ENCODE measurements around the gene ADAMTS7.
"Not testable (repeated sequence)": the region's sequence is repeated elsewhere in the genome, so short reads cannot be mapped to it uniquely, and the experiment has no call there.

Gene ADAMTS7

GRCh38 chr15:78831229-78832207 is 20.3 kb upstream of the ADAMTS7 start:
- in situ Hi-C loops (cut with MboI; ENCODE audit: low sequenced_read_pairs): no loop called here

GRCh38 chr15:78830514-78831228 is 19.4 kb upstream of the ADAMTS7 start:
- in situ Hi-C loops (cut with MboI; ENCODE audit: low sequenced_read_pairs): no loop called here

- in situ Hi-C loops (cut with MboI; ENCODE audit: low sequenced_read_pairs): no loop called here
Observed at GRCh38 chr15:78828920-78829319, 17.7 kb upstream of the ADAMTS7 start.

GRCh38 chr15:78822514-78822913 is 11.2 kb upstream of the ADAMTS7 start:
- in situ Hi-C loops (cut with MboI; ENCODE audit: low sequenced_read_pairs): no loop called here

GRCh38 chr15:78811825-78812183 is 540 bp upstream of the ADAMTS7 start:
- in situ Hi-C loops (cut with MboI; ENCODE audit: low sequenced_read_pairs): no loop called here

GRCh38 chr15:78810362-78811123 is 721 bp downstream of the ADAMTS7 start:
- in situ Hi-C loops (cut with MboI; ENCODE audit: low sequenced_read_pairs): no loop called here

GRCh38 chr15:78810003-78810361 is 1.3 kb downstream of the ADAMTS7 start:
- in situ Hi-C loops (cut with MboI; ENCODE audit: low sequenced_read_pairs): no loop called here

- in situ Hi-C loops (cut with MboI; ENCODE audit: low sequenced_read_pairs): no loop called here
Observed at GRCh38 chr15:78808550-78808949, 2.7 kb downstream of the ADAMTS7 start.

- in situ Hi-C loops (cut with MboI; ENCODE audit: low sequenced_read_pairs): no loop called here
Observed at GRCh38 chr15:78807359-78807758, 3.9 kb downstream of the ADAMTS7 start.

GRCh38 chr15:78804391-78804792 is 6.9 kb downstream of the ADAMTS7 start:
- in situ Hi-C loops (cut with MboI; ENCODE audit: low sequenced_read_pairs): no loop called here

GRCh38 chr15:78800806-78801205 is 10.5 kb downstream of the ADAMTS7 start:
- in situ Hi-C loops (cut with MboI; ENCODE audit: low sequenced_read_pairs): no loop called here

GRCh38 chr15:78800189-78800588 is 11.1 kb downstream of the ADAMTS7 start:
- in situ Hi-C loops (cut with MboI; ENCODE audit: low sequenced_read_pairs): no loop called here

- in situ Hi-C loops (cut with MboI; ENCODE audit: low sequenced_read_pairs): not testable (repeated sequence)
Observed at GRCh38 chr15:78799102-78799501, 12.2 kb downstream of the ADAMTS7 start.

GRCh38 chr15:78798355-78798754 is 12.9 kb downstream of the ADAMTS7 start:
- in situ Hi-C loops (cut with MboI; ENCODE audit: low sequenced_read_pairs): not testable (repeated sequence)

GRCh38 chr15:78797951-78798350 is 13.3 kb downstream of the ADAMTS7 start:
- in situ Hi-C loops (cut with MboI; ENCODE audit: low sequenced_read_pairs): no loop called here

- in situ Hi-C loops (cut with MboI; ENCODE audit: low sequenced_read_pairs): no loop called here
Observed at GRCh38 chr15:78796510-78796909, 14.8 kb downstream of the ADAMTS7 start.

GRCh38 chr15:78795043-78795442 is 16.2 kb downstream of the ADAMTS7 start:
- in situ Hi-C loops (cut with MboI; ENCODE audit: low sequenced_read_pairs): no loop called here

- in situ Hi-C loops (cut with MboI; ENCODE audit: low sequenced_read_pairs): not testable (repeated sequence)
Observed at GRCh38 chr15:78794446-78794845, 16.8 kb downstream of the ADAMTS7 start.

GRCh38 chr15:78791357-78791756 is 19.9 kb downstream of the ADAMTS7 start:
- in situ Hi-C loops (cut with MboI; ENCODE audit: low sequenced_read_pairs): no loop called here

GRCh38 chr15:78790027-78790426 is 21.2 kb downstream of the ADAMTS7 start:
- in situ Hi-C loops (cut with MboI; ENCODE audit: low sequenced_read_pairs): no loop called here

GRCh38 chr15:78789615-78790014 is 21.6 kb downstream of the ADAMTS7 start:
- in situ Hi-C loops (cut with MboI; ENCODE audit: low sequenced_read_pairs): no loop called here
